Measurements from ENCODE around the gene KRT34. TPM values are rescaled to one million over a fixed set of nuclear protein-coding genes. Genes with fewer than 3 reads are reported as not detected.

The KRT34 gene
- total RNA-seq, 1 donor from 2014 or later: not detected

DNA sequence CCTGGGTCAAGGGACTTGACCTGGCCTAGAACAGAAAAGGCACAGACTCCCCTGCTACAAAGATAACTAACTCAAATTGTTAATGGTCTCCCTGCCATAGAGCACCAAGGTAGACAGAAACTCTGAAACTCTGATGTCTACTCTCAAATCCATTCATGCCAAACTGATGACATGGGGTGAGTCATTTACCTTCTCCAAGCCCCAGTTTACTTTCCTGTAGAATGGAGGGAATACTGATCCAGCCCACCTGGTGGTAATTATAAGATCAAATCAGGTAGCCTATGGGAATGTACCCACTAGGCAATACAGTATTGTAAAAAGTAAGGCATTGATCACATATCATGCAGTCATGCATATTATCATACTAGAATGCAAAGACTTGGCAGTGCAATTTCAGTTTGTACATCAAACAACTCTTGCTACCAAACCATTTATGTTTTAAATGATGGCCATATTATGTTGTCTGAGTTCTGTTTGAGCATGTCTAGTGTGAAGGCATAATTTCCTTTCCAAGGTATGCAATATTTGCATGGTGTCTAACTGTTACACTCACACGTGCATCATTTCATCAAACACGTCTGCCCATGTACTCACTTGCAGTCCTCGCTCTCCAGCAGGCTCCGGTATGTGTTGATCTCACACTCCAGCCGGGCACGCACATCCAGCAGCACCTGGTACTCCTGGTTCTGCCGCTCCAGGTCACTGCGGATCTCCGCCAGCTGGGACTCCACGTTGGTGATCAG lies 12.3 kb upstream of the KRT34 start:
- Histone ChIP-seq H3K4me1 (ENCODE audit: control insufficient read depth in 3 of 3, insufficient read depth in 3 of 3, low read length in 3 of 3) (peaks cover 6 to 18% (median 16%) of the 10 kb centered on the region in 3 donors), H3K4me3 (ENCODE audit: low read length in 3 of 3) (no peak overlapping the region), H3K27me3 (ENCODE audit: control insufficient read depth in 3 of 3, insufficient read depth in 3 of 3, low read length in 3 of 3) (peaks cover 0 to 2% (median 0%) of the 10 kb centered on the region in 3 donors), H3K9me3 (ENCODE audit: control insufficient read depth in 3 of 3, low read length in 3 of 3) (no peaks in the 10 kb centered on the region), H3K27ac (ENCODE audit: low read depth, low read length) (no peak overlapping the region), H3K9ac (ENCODE audit: low read depth in 1 of 3, low read length in 3 of 3) (no peak overlapping the region), H3K36me3 (ENCODE audit: control insufficient read depth in 3 of 3, insufficient read depth in 3 of 3, low read length in 3 of 3) (no peaks in the 10 kb centered on the region)

DNA sequence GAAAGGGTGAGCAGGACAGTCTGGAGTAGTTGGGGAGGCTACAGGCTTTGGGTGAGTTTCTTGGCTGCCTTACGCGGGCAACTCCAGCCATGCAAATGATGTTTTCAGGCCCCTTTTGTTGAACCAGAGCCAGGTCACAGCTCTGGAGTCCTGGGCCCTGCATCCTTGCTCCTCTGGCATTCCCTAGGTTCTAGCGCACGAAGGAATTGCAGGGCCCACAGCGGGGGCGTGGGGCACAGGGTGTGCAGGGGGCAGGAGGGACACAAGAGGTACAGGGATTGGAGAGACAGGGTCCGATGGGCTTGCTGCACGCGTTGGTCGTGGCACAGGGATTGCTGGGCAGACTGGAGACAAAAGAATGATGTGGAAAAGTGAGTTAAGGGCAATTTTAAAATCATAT lies 11.7 kb upstream of the KRT34 start:
- no peak overlapping the region for H3K4me3 ChIP-seq (ENCODE audit: low read length in 3 of 3)
- H3K27ac ChIP-seq (ENCODE audit: low read depth, low read length): no peak overlapping the region
- no peak overlapping the region for H3K9ac ChIP-seq (ENCODE audit: low read depth in 1 of 3, low read length in 3 of 3)
- H3K36me3 ChIP-seq (ENCODE audit: control insufficient read depth in 3 of 3, insufficient read depth in 3 of 3, low read length in 3 of 3): no peaks in the 10 kb centered on the region
- H3K4me1 ChIP-seq (ENCODE audit: control insufficient read depth in 3 of 3, insufficient read depth in 3 of 3, low read length in 3 of 3): peaks cover 6 to 18% (median 16%) of the 10 kb centered on the region in 3 donors
- no peaks in the 10 kb centered on the region for H3K9me3 ChIP-seq (ENCODE audit: control insufficient read depth in 3 of 3, low read length in 3 of 3)
- H3K27me3 ChIP-seq (ENCODE audit: control insufficient read depth in 3 of 3, insufficient read depth in 3 of 3, low read length in 3 of 3): peaks cover 0 to 2% (median 0%) of the 10 kb centered on the region in 3 donors

DNA sequence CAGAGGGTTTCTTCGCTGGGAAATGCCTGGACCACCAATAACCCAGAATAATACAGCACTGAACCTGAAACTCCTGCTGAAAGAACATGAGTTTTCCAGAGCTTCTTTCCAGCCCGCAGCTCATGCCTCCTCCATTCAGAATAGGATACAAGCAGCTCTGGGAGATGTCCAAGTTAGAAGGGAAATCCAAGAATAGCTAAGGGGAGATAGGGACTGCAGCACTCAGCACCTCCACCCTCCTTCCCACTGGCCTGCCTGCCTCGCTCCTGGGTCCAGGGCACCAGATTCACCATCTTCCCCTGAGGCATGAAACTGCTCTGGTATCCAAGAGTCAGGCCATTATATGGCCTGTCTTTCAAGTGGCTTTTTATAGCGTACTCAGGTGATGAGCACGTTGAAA lies 11.2 kb upstream of the KRT34 start:
- no peak overlapping the region for H3K27ac ChIP-seq (ENCODE audit: low read depth, low read length)
- no peak overlapping the region for H3K4me3 ChIP-seq (ENCODE audit: low read length in 3 of 3)
- peaks cover 0 to 2% (median 0%) of the 10 kb centered on the region in 3 donors for H3K27me3 ChIP-seq (ENCODE audit: control insufficient read depth in 3 of 3, insufficient read depth in 3 of 3, low read length in 3 of 3)
- H3K4me1 ChIP-seq (ENCODE audit: control insufficient read depth in 3 of 3, insufficient read depth in 3 of 3, low read length in 3 of 3): peaks cover 6 to 18% (median 16%) of the 10 kb centered on the region in 3 donors
- H3K36me3 ChIP-seq (ENCODE audit: control insufficient read depth in 3 of 3, insufficient read depth in 3 of 3, low read length in 3 of 3): no peaks in the 10 kb centered on the region
- H3K9me3 ChIP-seq (ENCODE audit: control insufficient read depth in 3 of 3, low read length in 3 of 3): no peaks in the 10 kb centered on the region
- no peak overlapping the region for H3K9ac ChIP-seq (ENCODE audit: low read depth in 1 of 3, low read length in 3 of 3)

DNA sequence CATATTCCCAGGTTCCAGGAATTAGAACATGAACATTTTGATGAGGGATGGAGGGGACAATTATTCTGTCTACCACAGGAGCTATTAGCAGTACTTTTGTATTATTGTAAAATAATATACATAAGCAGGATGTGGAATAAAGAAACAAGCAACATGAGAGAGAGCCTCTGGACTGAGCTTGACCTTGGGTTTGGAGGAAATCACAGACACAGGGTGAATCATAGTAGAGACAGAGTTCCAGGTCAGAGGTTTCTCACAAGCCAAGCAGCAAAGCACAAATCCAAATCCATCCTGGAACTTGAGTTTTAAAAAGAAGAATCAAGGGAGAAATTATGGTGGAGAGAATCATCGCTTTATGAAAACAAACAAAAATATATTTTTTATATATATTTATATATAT lies 10.2 kb upstream of the KRT34 start:
- Histone ChIP-seq H3K36me3 (ENCODE audit: control insufficient read depth in 3 of 3, insufficient read depth in 3 of 3, low read length in 3 of 3) (no peaks in the 10 kb centered on the region), H3K27ac (ENCODE audit: low read depth, low read length) (no peak overlapping the region), H3K27me3 (ENCODE audit: control insufficient read depth in 3 of 3, insufficient read depth in 3 of 3, low read length in 3 of 3) (peaks cover 0 to 2% (median 0%) of the 10 kb centered on the region in 3 donors), H3K9ac (ENCODE audit: low read depth in 1 of 3, low read length in 3 of 3) (no peak overlapping the region), H3K9me3 (ENCODE audit: control insufficient read depth in 3 of 3, low read length in 3 of 3) (no peaks in the 10 kb centered on the region), H3K4me1 (ENCODE audit: control insufficient read depth in 3 of 3, insufficient read depth in 3 of 3, low read length in 3 of 3) (peaks cover 3 to 14% (median 14%) of the 10 kb centered on the region in 3 donors), H3K4me3 (ENCODE audit: low read length in 3 of 3) (no peak overlapping the region)

DNA sequence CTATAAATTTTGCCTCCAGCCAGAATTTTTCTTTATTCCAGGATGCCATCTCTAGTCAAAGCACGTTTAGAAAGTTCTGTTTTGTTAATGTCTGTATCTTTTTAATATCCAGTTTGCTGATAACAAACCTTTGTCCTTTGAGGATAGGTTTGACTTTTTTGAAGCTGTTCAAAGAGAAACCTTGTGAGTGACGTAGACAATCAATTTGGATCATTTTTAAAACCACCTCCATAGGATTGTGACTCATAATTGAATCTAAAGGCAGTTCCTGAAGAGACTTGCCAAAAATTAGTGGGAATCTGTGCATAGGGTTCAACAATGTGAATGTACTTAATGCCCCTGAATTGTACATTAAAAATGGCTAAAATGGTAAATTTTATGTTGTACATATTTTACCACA lies 9.4 kb upstream of the KRT34 start:
- Histone ChIP-seq H3K36me3 (ENCODE audit: control insufficient read depth in 3 of 3, insufficient read depth in 3 of 3, low read length in 3 of 3) (no peaks in the 10 kb centered on the region), H3K27ac (ENCODE audit: low read depth, low read length) (no peak overlapping the region), H3K4me1 (ENCODE audit: control insufficient read depth in 3 of 3, insufficient read depth in 3 of 3, low read length in 3 of 3) (peaks cover 3 to 9% (median 7%) of the 10 kb centered on the region in 3 donors), H3K27me3 (ENCODE audit: control insufficient read depth in 3 of 3, insufficient read depth in 3 of 3, low read length in 3 of 3) (peaks cover 0 to 2% (median 0%) of the 10 kb centered on the region in 3 donors), H3K4me3 (ENCODE audit: low read length in 3 of 3) (no peak overlapping the region), H3K9me3 (ENCODE audit: control insufficient read depth in 3 of 3, low read length in 3 of 3) (peaks cover 0 to 2% (median 0%) of the 10 kb centered on the region in 3 donors), H3K9ac (ENCODE audit: low read depth in 1 of 3, low read length in 3 of 3) (no peak overlapping the region)

DNA sequence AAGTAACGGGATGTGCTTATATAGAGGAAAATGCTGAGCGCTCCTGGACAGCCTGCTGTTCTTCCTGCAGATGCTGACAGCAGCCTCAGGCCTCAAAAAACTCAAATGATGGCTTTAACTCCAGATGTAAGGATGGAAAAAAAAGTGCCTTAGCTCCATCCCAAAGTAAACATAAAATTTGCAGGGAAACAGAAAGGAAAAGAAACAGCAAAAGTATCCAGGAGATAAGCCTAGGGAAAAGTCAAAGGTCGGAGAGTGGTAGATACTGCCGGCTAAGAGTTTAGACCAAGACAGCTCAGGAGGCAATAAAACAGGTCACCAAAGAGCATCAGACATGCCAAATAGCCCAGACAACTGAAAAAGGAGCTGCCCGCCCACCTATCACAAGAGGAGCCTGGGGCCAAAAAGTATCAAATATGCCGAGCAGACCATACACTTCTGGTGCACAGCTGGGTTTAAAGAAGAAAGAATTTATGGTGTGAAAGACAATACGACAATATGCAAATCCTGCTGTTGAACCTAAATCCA lies 8.4 kb upstream of the KRT34 start:
- H3K4me3 ChIP-seq (ENCODE audit: low read length in 3 of 3): no peak overlapping the region
- H3K27me3 ChIP-seq (ENCODE audit: control insufficient read depth in 3 of 3, insufficient read depth in 3 of 3, low read length in 3 of 3): peaks cover 0 to 2% (median 0%) of the 10 kb centered on the region in 3 donors

DNA sequence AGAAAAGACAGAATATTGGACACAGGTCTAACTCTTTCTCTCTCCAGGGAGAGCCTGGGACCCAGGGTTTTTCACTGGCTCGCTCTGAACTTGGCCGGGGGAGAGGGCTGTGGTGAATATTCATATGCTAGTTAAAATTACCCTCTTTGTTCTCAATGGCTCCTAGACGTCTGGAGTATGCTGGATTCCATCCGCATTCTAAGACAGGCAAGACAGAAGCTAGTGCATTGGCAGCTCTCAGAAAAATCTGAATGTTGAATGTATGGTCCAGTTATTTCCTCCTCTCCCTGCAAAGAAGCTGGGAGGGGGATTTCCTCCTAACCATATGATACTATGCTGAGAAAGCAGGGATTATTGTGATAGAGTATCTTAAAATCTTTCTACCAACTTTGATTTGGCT lies 5.6 kb upstream of the KRT34 start:
- peaks cover 0 to 2% (median 0%) of the 10 kb centered on the region in 3 donors for H3K27me3 ChIP-seq (ENCODE audit: control insufficient read depth in 3 of 3, insufficient read depth in 3 of 3, low read length in 3 of 3)
- no peak overlapping the region for H3K4me3 ChIP-seq (ENCODE audit: low read length in 3 of 3)
- H3K4me1 ChIP-seq (ENCODE audit: control insufficient read depth in 3 of 3, insufficient read depth in 3 of 3, low read length in 3 of 3): no peaks in the 10 kb centered on the region
- H3K9ac ChIP-seq (ENCODE audit: low read depth in 1 of 3, low read length in 3 of 3): no peak overlapping the region
- H3K9me3 ChIP-seq (ENCODE audit: control insufficient read depth in 3 of 3, low read length in 3 of 3): peaks cover 0 to 2% (median 0%) of the 10 kb centered on the region in 3 donors
- no peaks in the 10 kb centered on the region for H3K36me3 ChIP-seq (ENCODE audit: control insufficient read depth in 3 of 3, insufficient read depth in 3 of 3, low read length in 3 of 3)
- H3K27ac ChIP-seq (ENCODE audit: low read depth, low read length): no peak overlapping the region

More for the DNA sequence above, 8.4 kb upstream of the KRT34 start:
- no peaks in the 10 kb centered on the region for H3K36me3 ChIP-seq (ENCODE audit: control insufficient read depth in 3 of 3, insufficient read depth in 3 of 3, low read length in 3 of 3)
- H3K9me3 ChIP-seq (ENCODE audit: control insufficient read depth in 3 of 3, low read length in 3 of 3): peaks cover 0 to 2% (median 0%) of the 10 kb centered on the region in 3 donors
- peaks cover 3 to 6% (median 3%) of the 10 kb centered on the region in 3 donors for H3K4me1 ChIP-seq (ENCODE audit: control insufficient read depth in 3 of 3, insufficient read depth in 3 of 3, low read length in 3 of 3)
- H3K27ac ChIP-seq (ENCODE audit: low read depth, low read length): no peak overlapping the region
- no peak overlapping the region for H3K9ac ChIP-seq (ENCODE audit: low read depth in 1 of 3, low read length in 3 of 3)

DNA sequence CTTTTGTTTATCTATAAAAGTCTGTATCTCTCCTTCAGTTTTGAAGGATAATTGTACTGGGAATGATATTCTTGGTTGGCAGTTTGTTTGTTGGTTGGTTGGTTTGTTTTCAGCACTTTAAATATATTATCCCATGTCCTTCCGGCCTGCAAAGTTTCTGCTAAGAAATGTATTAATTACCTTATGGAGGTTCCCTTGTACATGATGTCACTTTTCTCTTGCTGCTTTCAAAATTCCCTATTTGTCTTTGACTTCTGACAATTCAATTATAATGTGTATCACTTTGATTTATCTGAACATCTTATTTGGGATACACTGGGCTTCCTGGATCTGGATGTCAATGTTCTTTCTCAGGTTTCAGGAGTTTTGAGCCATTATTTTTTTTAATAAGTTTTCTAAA lies 4.1 kb upstream of the KRT34 start:
- Histone ChIP-seq H3K9me3 (ENCODE audit: control insufficient read depth in 3 of 3, low read length in 3 of 3) (peaks cover 0 to 2% (median 0%) of the 10 kb centered on the region in 3 donors), H3K27ac (ENCODE audit: low read depth, low read length) (no peak overlapping the region), H3K36me3 (ENCODE audit: control insufficient read depth in 3 of 3, insufficient read depth in 3 of 3, low read length in 3 of 3) (no peaks in the 10 kb centered on the region), H3K4me3 (ENCODE audit: low read length in 3 of 3) (no peak overlapping the region), H3K9ac (ENCODE audit: low read depth in 1 of 3, low read length in 3 of 3) (no peak overlapping the region), H3K27me3 (ENCODE audit: control insufficient read depth in 3 of 3, insufficient read depth in 3 of 3, low read length in 3 of 3) (peaks cover 0 to 8% (median 0%) of the 10 kb centered on the region in 3 donors), H3K4me1 (ENCODE audit: control insufficient read depth in 3 of 3, insufficient read depth in 3 of 3, low read length in 3 of 3) (no peaks in the 10 kb centered on the region)

DNA sequence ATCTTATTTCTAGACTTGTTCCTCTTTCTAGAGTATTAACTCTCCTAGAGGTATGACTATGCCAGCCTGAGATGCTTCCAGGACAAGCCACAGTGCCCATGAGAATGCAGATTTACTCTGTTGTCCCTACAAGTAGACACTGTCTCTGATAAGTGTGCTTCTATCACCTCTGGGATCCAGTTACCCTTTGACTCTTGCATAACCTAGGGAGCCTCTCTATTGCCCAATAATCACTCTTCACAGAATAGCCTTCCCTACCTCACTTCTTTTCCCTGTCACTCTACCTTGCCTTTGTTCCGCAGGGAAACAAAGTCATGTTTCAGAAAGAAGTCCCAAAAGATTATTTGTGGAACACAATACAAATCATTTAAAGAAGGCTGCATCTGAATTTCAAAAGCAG lies 1.6 kb upstream of the KRT34 start:
- no peaks in the 10 kb centered on the region for H3K4me1 ChIP-seq (ENCODE audit: control insufficient read depth in 3 of 3, insufficient read depth in 3 of 3, low read length in 3 of 3)
- no peak overlapping the region for H3K4me3 ChIP-seq (ENCODE audit: low read length in 3 of 3)
- H3K27me3 ChIP-seq (ENCODE audit: control insufficient read depth in 3 of 3, insufficient read depth in 3 of 3, low read length in 3 of 3): peaks cover 0 to 6% (median 0%) of the 10 kb centered on the region in 3 donors
- no peaks in the 10 kb centered on the region for H3K36me3 ChIP-seq (ENCODE audit: control insufficient read depth in 3 of 3, insufficient read depth in 3 of 3, low read length in 3 of 3)
- no peak overlapping the region for H3K27ac ChIP-seq (ENCODE audit: low read depth, low read length)
- peaks cover 0 to 2% (median 0%) of the 10 kb centered on the region in 3 donors for H3K9me3 ChIP-seq (ENCODE audit: control insufficient read depth in 3 of 3, low read length in 3 of 3)
- no peak overlapping the region for H3K9ac ChIP-seq (ENCODE audit: low read depth in 1 of 3, low read length in 3 of 3)

DNA sequence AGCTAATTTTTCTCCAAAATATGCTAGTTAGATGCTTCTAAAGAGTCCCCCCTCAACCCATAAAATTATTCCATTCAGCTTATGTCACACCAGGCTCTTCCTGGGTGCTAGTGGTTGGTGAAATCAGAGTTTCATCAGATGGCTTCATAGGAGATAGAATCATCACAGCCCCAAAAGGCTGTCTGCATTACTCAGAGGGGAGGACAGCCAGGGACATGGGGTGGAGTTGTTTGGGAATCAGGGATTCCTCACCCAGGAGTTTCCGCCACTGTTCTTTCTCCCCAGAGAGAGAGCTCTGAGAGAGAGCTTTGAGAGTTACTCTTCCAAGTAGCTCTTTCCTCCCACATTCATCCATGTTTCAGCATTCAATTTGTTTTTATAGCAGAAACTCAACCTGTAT lies 288 bp upstream of the KRT34 start:
- Histone ChIP-seq H3K9me3 (ENCODE audit: control insufficient read depth in 3 of 3, low read length in 3 of 3) (peaks cover 0 to 2% (median 0%) of the 10 kb centered on the region in 3 donors), H3K9ac (ENCODE audit: low read depth in 1 of 3, low read length in 3 of 3) (no peak overlapping the region), H3K36me3 (ENCODE audit: control insufficient read depth in 3 of 3, insufficient read depth in 3 of 3, low read length in 3 of 3) (no peaks in the 10 kb centered on the region), H3K4me3 (ENCODE audit: low read length in 3 of 3) (no peak overlapping the region), H3K27ac (ENCODE audit: low read depth, low read length) (no peak overlapping the region), H3K4me1 (ENCODE audit: control insufficient read depth in 3 of 3, insufficient read depth in 3 of 3, low read length in 3 of 3) (no peaks in the 10 kb centered on the region), H3K27me3 (ENCODE audit: control insufficient read depth in 3 of 3, insufficient read depth in 3 of 3, low read length in 3 of 3) (peaks cover 0 to 6% (median 0%) of the 10 kb centered on the region in 3 donors)

Measured in skeletal muscle tissue (tissue), 4 donors.